HepG2 (cell line): ENCODE results near the gene PRR35. TPM values are rescaled to one million over a fixed set of nuclear protein-coding genes. Genes with fewer than 3 reads are reported as not detected.

Source experiments
- ELK4 ChIP-seq: sonication (generic); formaldehyde crosslinking; IDR thresholded peaks from 2 replicates; pipeline ENCODE4 v1.9.0; 2021; ENCODE audit warnings: missing genetic modification reagents, borderline replicate concordance
- HNF1B ChIP-seq: sonication (generic); formaldehyde crosslinking; IDR thresholded peaks from 2 replicates; pipeline ENCODE4 v1.5.1; 2020; ENCODE audit warnings: mild to moderate bottlenecking, moderate library complexity, missing genetic modification reagents
- HNRNPLL ChIP-seq: fragments of 200-400 bp; formaldehyde crosslinking; IDR thresholded peaks from 2 replicates; pipeline ENCODE4 v1.6.1; 2017; ENCODE audit warnings: mild to moderate bottlenecking, low read depth, low read length; ENCODE audit not compliant: poor library complexity, severe bottlenecking
- HOXA3 ChIP-seq: sonication (generic); formaldehyde crosslinking; IDR thresholded peaks from 2 replicates; pipeline ENCODE4 v1.5.0; 2020; ENCODE audit warnings: missing genetic modification reagents
- MTF1 ChIP-seq: sonication (generic); formaldehyde crosslinking; IDR thresholded peaks from 2 replicates; pipeline ENCODE4 v1.5.0; 2020; ENCODE audit warnings: missing genetic modification reagents
- NFE2L2 ChIP-seq: fragments of 150-350 bp; IDR thresholded peaks from 2 replicates; pipeline ENCODE4 v1.6.1; 2014; ENCODE audit warnings: low read length
- NFKBIZ ChIP-seq: IDR thresholded peaks from 2 replicates; pipeline ENCODE4 v1.6.1; 2018; ENCODE audit warnings: missing genetic modification reagents, missing compliant biosample characterization
- NFYB ChIP-seq: sonication (generic); formaldehyde crosslinking; IDR thresholded peaks from 2 replicates; pipeline ENCODE4 v1.4.0; 2020; ENCODE audit warnings: missing genetic modification reagents
- NONO ChIP-seq, 2 experiments: fragments of 450-650 bp in 1 of 2; sonication (generic) in 1 of 2; formaldehyde crosslinking in 1 of 2; IDR thresholded peaks in 1 of 2; conservative IDR thresholded peaks in 1 of 2; 2 replicates each; pipeline versions ENCODE4 v1.6.1 to v1.8.0; 2017 to 2022; ENCODE audit warnings: mild to moderate bottlenecking in 1 of 2, missing genetic modification reagents in 1 of 2, moderate library complexity in 1 of 2
- PITX1 ChIP-seq: sonication (generic); formaldehyde crosslinking; IDR thresholded peaks from 2 replicates; pipeline ENCODE4 v1.5.1; 2020; ENCODE audit warnings: mild to moderate bottlenecking, missing genetic modification reagents
- RFXAP ChIP-seq: sonication (generic); formaldehyde crosslinking; IDR thresholded peaks from 2 replicates; pipeline ENCODE4 v1.4.0; 2020; ENCODE audit warnings: missing genetic modification reagents, borderline replicate concordance
- SIX1 ChIP-seq: sonication (generic); formaldehyde crosslinking; IDR thresholded peaks from 2 replicates; pipeline ENCODE4 v1.4.0; 2020; ENCODE audit warnings: missing genetic modification reagents, borderline replicate concordance
- SRF ChIP-seq: IDR thresholded peaks from 2 replicates; pipeline ENCODE4 v1.6.1; 2011; ENCODE audit warnings: mild to moderate bottlenecking, low read depth, low read length, moderate library complexity
- TCF12 ChIP-seq, 2 experiments: fragments of 450-650 bp in 1 of 2; sonication (generic) in 1 of 2; formaldehyde crosslinking in 1 of 2; IDR thresholded peaks; 2 replicates each; pipeline versions ENCODE4 v1.6.1 to v1.8.0; 2017 to 2022; ENCODE audit warnings: antibody characterized with exemption in 1 of 2, mild to moderate bottlenecking in 1 of 2, missing genetic modification reagents in 1 of 2, moderate library complexity in 1 of 2
- THAP11 ChIP-seq: IDR thresholded peaks from 2 replicates; pipeline ENCODE4 v1.6.1; 2016; ENCODE audit warnings: missing biosample characterization, missing genetic modification reagents
- ZNF101 ChIP-seq: sonication (generic); formaldehyde crosslinking; IDR thresholded peaks from 2 replicates; pipeline ENCODE4 v1.4.0; 2020; ENCODE audit warnings: mild to moderate bottlenecking, low read depth, missing genetic modification reagents, borderline replicate concordance
- ZNF124 ChIP-seq: sonication (generic); formaldehyde crosslinking; IDR thresholded peaks from 2 replicates; pipeline ENCODE4 v1.4.0; 2020; ENCODE audit warnings: missing genetic modification reagents
- ZNF180 ChIP-seq: sonication (generic); formaldehyde crosslinking; IDR thresholded peaks from 2 replicates; pipeline ENCODE4 v1.4.0; 2020; ENCODE audit warnings: low read depth, missing genetic modification reagents, borderline replicate concordance
- ZNF383 ChIP-seq: sonication (generic); formaldehyde crosslinking; IDR thresholded peaks from 2 replicates; pipeline ENCODE4 v1.4.0; 2020; ENCODE audit warnings: missing genetic modification reagents, mild to moderate bottlenecking, borderline replicate concordance
- ZNF460 ChIP-seq: sonication (generic); formaldehyde crosslinking; IDR thresholded peaks from 2 replicates; pipeline ENCODE4 v1.5.1; 2020; ENCODE audit warnings: missing genetic modification reagents, mild to moderate bottlenecking, borderline replicate concordance
- ZNF549 ChIP-seq: sonication (generic); formaldehyde crosslinking; IDR thresholded peaks from 2 replicates; pipeline ENCODE4 v1.5.0; 2020; ENCODE audit warnings: missing genetic modification reagents
- ZNF597 ChIP-seq: sonication (generic); formaldehyde crosslinking; IDR thresholded peaks from 2 replicates; pipeline ENCODE4 v1.5.0; 2020; ENCODE audit warnings: missing genetic modification reagents
- ZSCAN22 ChIP-seq: sonication (generic); formaldehyde crosslinking; IDR thresholded peaks from 2 replicates; pipeline ENCODE4 v1.4.0; 2020; ENCODE audit warnings: mild to moderate bottlenecking, missing genetic modification reagents
- polyA plus RNA-seq, 8 experiments: library from polyadenylated mRNA; depleted of rRNA in 3 of 8; stranded (reverse) in 7 of 8; unstranded in 1 of 8; fragments of >200 nt; fragmentation: Illumina TruSeq in 4 of 8; extraction: Trizol in 4 of 8; gene quantifications; 2 replicates each; pipeline versions ENCODE4 v1.2.1 to v1.2.3, GENCODE V29; 2011 to 2016; ENCODE audit warnings: low read depth in 4 of 8, missing spikeins in 1 of 8, mixed read lengths in 1 of 8; ENCODE audit not compliant: insufficient read depth in 1 of 8
- total RNA-seq, 5 experiments: library from RNA; depleted of rRNA; stranded (reverse); fragments of >200 nt; fragmentation: Illumina TruSeq; extraction: Trizol; gene quantifications; 2 replicates each; pipeline ENCODE4 v1.2.3, GENCODE V29; 2016; ENCODE audit warnings: low read depth in 1 of 5

PRR35 gene
- total and polyA plus RNA-seq, 2 of the 13 experiments (the other 11 are each of a cell fraction or from before 2014, with no cell fraction given): 0.07 to 0.16 TPM

- no peak for TF ChIP-seq ZNF383 (CRISPR knock-in tag)
- peak; percentile 69; the same call in 1 of the 2 replicates for TF ChIP-seq HNF1B
- peak; percentile 91; the same call in 1 of the 2 replicates for TF ChIP-seq ZNF180 (CRISPR knock-in tag)
- TF ChIP-seq HNRNPLL: peak; percentile 67
- TF ChIP-seq ZSCAN22 (CRISPR knock-in tag): no peak
- no peak for TF ChIP-seq ZNF597 (CRISPR knock-in tag)
- TF ChIP-seq HOXA3: peak; percentile 53
- no peak for TF ChIP-seq NONO (IDR thresholded peaks at IDR 0.05)
- no peak; the same call in 1 of the 2 replicates for TF ChIP-seq NONO (CRISPR knock-in tag; conservative IDR thresholded peaks at IDR 0.05)
- TF ChIP-seq TCF12 (IDR thresholded peaks at IDR 0.05): no peak
- TF ChIP-seq TCF12 (CRISPR knock-in tag; IDR thresholded peaks at IDR 0.05): no peak
- no peak for TF ChIP-seq ELK4 (CRISPR knock-in tag)
- TF ChIP-seq NFE2L2: no peak
- no peak for TF ChIP-seq PITX1 (CRISPR knock-in tag)
- no peak for TF ChIP-seq SIX1 (CRISPR knock-in tag)
- TF ChIP-seq ZNF101 (CRISPR knock-in tag): no peak
- TF ChIP-seq ZNF460: no peak
- TF ChIP-seq RFXAP (CRISPR knock-in tag): no peak
- TF ChIP-seq NFYB: no peak
- no peak for TF ChIP-seq ZNF124 (CRISPR knock-in tag)
- no peak for TF ChIP-seq NFKBIZ (CRISPR knock-in tag)
- no peak for TF ChIP-seq ZNF549 (CRISPR knock-in tag)
- no peak for TF ChIP-seq SRF
- peak; percentile 61 for TF ChIP-seq THAP11
- TF ChIP-seq MTF1: no peak
Measured at GRCh38 chr16:533391-534123, 26.6 kb upstream of the PRR35 start (continued).
